GM10266 (cell line): ENCODE data around the gene CADM1.

Experiments
- DNase-seq: peaks from one replicate; pipeline ENCODE4 v3.0.0; 2012; ENCODE audit errors: extremely low spot score
- CTCF ChIP-seq: IDR thresholded peaks from 2 replicates; pipeline ENCODE4 v1.5.1; 2012; ENCODE audit warnings: mild to moderate bottlenecking, low read depth; ENCODE audit not compliant: control insufficient read depth, insufficient read depth; ENCODE audit errors: missing control alignments

CADM1 gene

GRCh38 chr11:115147243-115147807 is 356.9 kb downstream of the CADM1 start:
- no peak for TF ChIP-seq CTCF
- no peak for DNase-seq

- TF ChIP-seq CTCF: no peak
- no peak for DNase-seq
Observed at GRCh38 chr11:115146425-115146824, 357.8 kb downstream of the CADM1 start.

GRCh38 chr11:115145324-115145723 is 358.9 kb downstream of the CADM1 start:
- TF ChIP-seq CTCF: no peak
- no peak for DNase-seq

- DNase-seq: no peak
- TF ChIP-seq CTCF: no peak
Observed at GRCh38 chr11:115144914-115145313, 359.3 kb downstream of the CADM1 start.

GRCh38 chr11:115144014-115144413 is 360.2 kb downstream of the CADM1 start:
- no peak for TF ChIP-seq CTCF
- no peak for DNase-seq

GRCh38 chr11:115141231-115142114 is 362.7 kb downstream of the CADM1 start:
- TF ChIP-seq CTCF: no peak
- no peak for DNase-seq

GRCh38 chr11:115135936-115136335 is 368.3 kb downstream of the CADM1 start:
- TF ChIP-seq CTCF: no peak
- no peak for DNase-seq
